Measurements from ENCODE around the gene FBH1.
"Not testable (repeated sequence)": the region's sequence is repeated elsewhere in the genome, so short reads cannot be mapped to it uniquely, and the experiment has no call there.

FBH1 gene

GRCh38 chr10:5959142-5959541 lies 69.1 kb downstream of the FBH1 start:
- no peak overlapping the region for H3K4me3 ChIP-seq (ENCODE audit: low read length)
- DNase-seq (ENCODE audit: low read depth) = no peak
- no peak for TF ChIP-seq CTCF (conservative IDR thresholded peaks at IDR 0.05; ENCODE audit: low read length)

DNA sequence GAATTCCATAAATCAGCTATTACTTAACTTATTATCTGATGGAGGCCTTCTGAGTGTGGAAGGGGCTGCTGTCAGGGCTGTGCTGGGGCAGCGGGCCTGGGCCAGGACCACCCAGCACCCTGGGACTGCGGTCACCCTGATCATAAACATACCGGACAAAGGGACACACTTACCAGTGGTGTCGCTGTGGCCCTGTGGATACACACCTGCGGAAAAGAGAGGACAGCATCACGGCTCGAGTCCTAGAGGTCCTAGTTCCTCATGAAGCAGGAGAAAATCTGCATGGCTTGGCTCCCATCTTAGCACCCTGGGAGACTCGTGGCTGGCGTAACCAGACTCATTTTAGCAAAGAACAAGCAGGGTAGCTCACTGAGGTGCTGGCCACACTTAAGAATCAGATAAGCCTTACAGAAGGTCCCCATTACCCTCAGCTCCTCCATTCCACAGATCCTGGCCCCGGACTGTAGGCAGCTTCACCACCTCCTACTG lies 69.6 kb downstream of the FBH1 start:
- no peak overlapping the region for H3K4me3 ChIP-seq (ENCODE audit: low read length)
- no peak for DNase-seq (ENCODE audit: low read depth)
- no peak for TF ChIP-seq CTCF (conservative IDR thresholded peaks at IDR 0.05; ENCODE audit: low read length)

GRCh38 chr10:5960070-5960972 lies 70.3 kb downstream of the FBH1 start:
- no peak for TF ChIP-seq CTCF (conservative IDR thresholded peaks at IDR 0.05; ENCODE audit: low read length)
- no peak overlapping the region for H3K4me3 ChIP-seq (ENCODE audit: low read length)
- no peak for DNase-seq (ENCODE audit: low read depth)

DNA sequence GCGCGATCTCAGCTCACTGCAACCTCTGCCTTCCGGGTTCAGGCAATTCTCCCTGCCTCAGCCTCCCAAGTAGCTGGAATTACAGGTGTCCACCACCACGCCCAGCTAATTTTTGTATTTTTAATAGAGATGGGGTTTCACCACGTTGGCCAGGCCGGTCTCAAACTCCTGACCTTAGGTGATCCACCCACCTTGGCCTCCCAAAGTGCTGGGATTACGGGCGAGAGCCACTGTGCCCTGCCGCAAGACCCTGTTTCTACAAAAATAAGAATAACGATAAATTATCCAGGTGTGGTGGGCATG lies 70.9 kb downstream of the FBH1 start:
- DNase-seq (ENCODE audit: low read depth); H3K4me3 ChIP-seq (ENCODE audit: low read length): not testable (repeated sequence)

GRCh38 chr10:5961405-5962100 lies 71.5 kb downstream of the FBH1 start:
- TF ChIP-seq CTCF (conservative IDR thresholded peaks at IDR 0.05; ENCODE audit: low read length) = no peak

GRCh38 chr10:5962358-5962940 lies 72.4 kb downstream of the FBH1 start:
- not testable (repeated sequence) for DNase-seq (ENCODE audit: low read depth); H3K4me3 ChIP-seq (ENCODE audit: low read length)

More at GRCh38 chr10:5961405-5962100, 71.5 kb downstream of the FBH1 start:
- DNase-seq (ENCODE audit: low read depth) = no peak
- no peak overlapping the region for H3K4me3 ChIP-seq (ENCODE audit: low read length)

GRCh38 chr10:5963071-5963470 lies 73.0 kb downstream of the FBH1 start:
- H3K4me3 ChIP-seq (ENCODE audit: low read length) = no peak overlapping the region
- no peak for DNase-seq (ENCODE audit: low read depth)
- TF ChIP-seq CTCF (conservative IDR thresholded peaks at IDR 0.05; ENCODE audit: low read length) = no peak

DNA sequence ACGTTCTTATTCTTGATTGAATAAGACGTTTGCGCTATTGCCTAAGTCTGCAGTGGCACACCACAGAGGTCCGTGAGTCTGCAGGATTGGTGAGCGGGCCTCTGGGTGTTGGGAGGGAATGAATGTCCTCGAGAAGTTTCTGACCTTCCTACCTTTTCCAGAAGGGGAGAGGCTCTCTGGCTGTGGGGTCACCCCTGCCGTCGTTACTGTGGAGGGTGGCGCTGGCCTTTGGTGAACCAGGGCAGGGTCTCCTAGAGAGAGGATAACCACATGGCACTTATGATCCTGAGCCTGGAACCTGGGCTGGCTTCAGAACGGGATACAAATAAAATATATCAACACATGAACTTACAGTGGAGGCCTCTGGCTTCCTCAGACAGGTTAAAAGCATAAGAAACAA lies 73.5 kb downstream of the FBH1 start:
- TF ChIP-seq CTCF (conservative IDR thresholded peaks at IDR 0.05; ENCODE audit: low read length) = no peak
- no peak for DNase-seq (ENCODE audit: low read depth)
- no peak overlapping the region for H3K4me3 ChIP-seq (ENCODE audit: low read length)

Data from AG10803 (cell line).